ENCODE measurements around the gene CDX1. TPM values are rescaled to one million over a fixed set of nuclear protein-coding genes. Genes with fewer than 3 reads are reported as not detected.

The CDX1 gene
- total and polyA plus RNA-seq, 2 of the 8 experiments (the other 6 are each of a cell fraction or from before 2014, with no cell fraction given) = not detected

DNA sequence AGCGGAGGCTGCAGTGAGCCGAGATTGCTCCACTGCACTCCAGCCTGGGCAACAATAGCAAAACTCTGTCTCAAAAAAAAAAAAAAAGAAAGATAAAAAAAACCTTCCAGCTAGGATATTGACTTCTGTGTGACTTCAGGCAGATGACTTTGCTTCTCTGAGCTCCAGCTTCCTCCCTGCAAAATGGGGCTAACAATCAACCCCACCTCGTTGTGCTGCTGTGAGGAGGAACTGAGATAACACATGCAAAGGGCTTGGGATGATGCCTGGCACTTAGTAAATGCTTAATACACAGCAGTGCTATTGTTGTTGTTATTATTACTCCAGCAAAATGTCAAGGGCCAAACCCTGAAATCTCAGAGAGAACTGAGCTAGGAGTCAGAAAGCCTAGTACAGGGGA, 3.5 kb upstream of the CDX1 start:
- Histone ChIP-seq H2AFZ (ENCODE audit: low read length) (no peak overlapping the region), H4K5ac (ENCODE audit: insufficient read length, low read depth, low read length) (no peak overlapping the region), H3K4me3 (ENCODE audit: extremely low read depth in 1 of 4, insufficient read depth in 2 of 4, low read depth in 3 of 4, low read length in 4 of 4) (no peak overlapping the region), H4K20me1 (replicated peaks in 1 of 2; ENCODE audit: control insufficient read depth in 1 of 2, insufficient read depth in 2 of 2, low read length in 2 of 2) (peaks cover 2 to 7% of the 10 kb centered on the region in 2 experiments), H3K23me2 (ENCODE audit: low read depth, low read length) (peaks cover 3% of the 10 kb centered on the region; the same call in 1 of the 2 replicates), H3K79me1 (ENCODE audit: low read depth, low read length) (no peaks in the 10 kb centered on the region), H3K4me2 (ENCODE audit: insufficient read depth in 1 of 2, low read depth in 2 of 2, low read length in 2 of 2) (no peak overlapping the region), H3K9me3 (ENCODE audit: insufficient read depth in 2 of 2, low read depth in 1 of 2, low read length in 1 of 2) (no peaks in the 10 kb centered on the region), H2AK5ac (ENCODE audit: low read depth, low read length) (no peak overlapping the region), H2BK20ac (ENCODE audit: low read length) (no peak overlapping the region), H3K79me2 (ENCODE audit: control insufficient read depth in 1 of 2, insufficient read depth in 2 of 2, low read length in 2 of 2) (no peaks in the 10 kb centered on the region), H4K8ac (ENCODE audit: extremely low read depth, insufficient read depth, low read length) (no peak overlapping the region), H3K4ac (replicated peaks; ENCODE audit: insufficient read length, low read depth, low read length) (no peak overlapping the region), H3K27me3 (replicated peaks in 1 of 4; ENCODE audit: control insufficient read depth in 3 of 4, extremely low read depth in 1 of 4, insufficient read depth in 3 of 4, low read length in 3 of 4) (peaks cover 36 to 46% (median 42%) of the 10 kb centered on the region in 4 experiments), H3K18ac (ENCODE audit: extremely low read depth, low read length) (no peak overlapping the region), H2BK15ac (ENCODE audit: low read length) (no peak overlapping the region), H3K9ac (replicated peaks in 1 of 4; ENCODE audit: extremely low read depth in 1 of 4, low read depth in 3 of 4, low read length in 3 of 4) (no peak overlapping the region), H2BK120ac (replicated peaks; ENCODE audit: low read depth, low read length) (no peak overlapping the region), H3K27ac (ENCODE audit: low read depth, low read length) (no peak overlapping the region), H3K56ac (replicated peaks; ENCODE audit: insufficient read length, low read depth, low read length) (no peak overlapping the region), H3K4me1 (replicated peaks in 1 of 4; ENCODE audit: control insufficient read depth in 3 of 4, insufficient read depth in 4 of 4, low read length in 3 of 4) (peaks cover 4 to 15% (median 10%) of the 10 kb centered on the region in 4 experiments), H3K14ac (ENCODE audit: insufficient read length) (no peak overlapping the region), H4K91ac (replicated peaks; ENCODE audit: insufficient read length, low read length) (no peak overlapping the region), H2BK5ac (ENCODE audit: low read depth, low read length) (no peak overlapping the region), H3K36me3 (ENCODE audit: control insufficient read depth in 2 of 4, insufficient read depth in 4 of 4, low read length in 3 of 4) (no peaks in the 10 kb centered on the region; a peak in 1 of 8 replicates), H2BK12ac (ENCODE audit: low read depth, low read length) (no peak overlapping the region), H3K23ac (ENCODE audit: insufficient read length) (no peak overlapping the region)
- no peak for DNase-seq (ENCODE audit: low read depth in 1 of 2, low spot score in 2 of 2)
- no peak for FAIRE-seq
- ChIA-PET POLR2A (ENCODE audit: partially characterized antibody) (interaction anchor here (1.1 to 1.6 kb wide), 2 partner anchors 47 to 57 kb away, joined by 3 to 4 read pairs; no protein-coding TSS in a partner anchor), CTCF (ENCODE audit: partially characterized antibody) (interaction anchor here (0.7 to 15.3 kb wide), 27 partner anchors 10 to 188 kb away, joined by 3 to 372 read pairs (median 6); partner anchors contain the start of genes ARSI and SLC6A7)
- WGBS, 2 experiments (ENCODE audit: extremely low coverage in 1 of 2, insufficient coverage in 1 of 2, insufficient read length in 1 of 2, insufficient replicate concordance in 2 of 2, low coverage in 1 of 2, low lambda C conversion rate in 2 of 2, missing lambda C conversion rate in 1 of 2) = 73% methylated on average over 3 of the region's 3 CpGs; no CpG with 5 or more reads in 1 of the 2 experiments
- no peak for TF ChIP-seq BRCA1 (IDR thresholded peaks at IDR 0.05; ENCODE audit: low read depth, low read length)
- TF ChIP-seq EP300 (IDR thresholded peaks at IDR 0.05; ENCODE audit: borderline replicate concordance in 1 of 2, low read depth in 2 of 2, low read length in 2 of 2) = no peak
- no peak for TF ChIP-seq PHF8 (conservative IDR thresholded peaks at IDR 0.05; ENCODE audit: low read depth, low read length)
- TF ChIP-seq JUN (IDR thresholded peaks at IDR 0.05; ENCODE audit: low read depth, low read length) = no peak
- no peak for TF ChIP-seq HDAC6 (IDR thresholded peaks at IDR 0.05; ENCODE audit: low read depth, low read length)
- TF ChIP-seq SP4 (IDR thresholded peaks at IDR 0.05; ENCODE audit: low read length) = no peak
- TF ChIP-seq CHD2 (IDR thresholded peaks at IDR 0.05; ENCODE audit: low read length) = no peak
- TF ChIP-seq NANOG (IDR thresholded peaks at IDR 0.05; ENCODE audit: insufficient read depth, low read depth, low read length, poor library complexity, severe bottlenecking) = no peak
- no peak for TF ChIP-seq CREB1 (IDR thresholded peaks at IDR 0.05)
- TF ChIP-seq EGR1 (IDR thresholded peaks at IDR 0.05; ENCODE audit: borderline replicate concordance, low read depth, low read length) = no peak
- TF ChIP-seq FOSL1 (IDR thresholded peaks at IDR 0.05; ENCODE audit: insufficient read depth, low read depth, low read length) = no peak
- no peak for TF ChIP-seq CEBPB (IDR thresholded peaks at IDR 0.05; ENCODE audit: low read depth, low read length)

All from H1 (cell line).